Brain microvascular endothelial cell (primary cell): ENCODE data around the gene HYOU1.

ENCODE experiments used
- DNase-seq: peaks from one replicate; pipeline ENCODE4 v3.0.0-alpha.2; 2020
- H3K27ac ChIP-seq: fragments of 250-450 bp; sonication (Bioruptor Pico); 2 replicates; pipeline ENCODE4 v1.5.1; 2020; ENCODE audit warnings: mild to moderate bottlenecking, moderate library complexity
- H3K27me3 ChIP-seq: fragments of 250-450 bp; sonication (Bioruptor Pico); replicated peaks from 2 replicates; pipeline ENCODE4 v1.5.1; 2020; ENCODE audit warnings: mild to moderate bottlenecking
- H3K36me3 ChIP-seq: fragments of 250-450 bp; sonication (Bioruptor Pico); replicated peaks from 2 replicates; pipeline ENCODE4 v1.5.1; 2020; ENCODE audit warnings: mild to moderate bottlenecking
- H3K4me3 ChIP-seq: 2 replicates; pipeline ENCODE4 v1.5.1; 2011; ENCODE audit warnings: low read depth, mild to moderate bottlenecking, control low read depth, low read length, moderate library complexity
- in situ Hi-C: cut with HindIII; loops from 2 replicates; pipeline ENCODE4 v1.10.0; 2017; ENCODE audit warnings: low sequenced_read_pairs, low pct_ligation_motif_present
- TF ChIP-seq, protein P1 (sequence below): IDR thresholded peaks from 2 replicates; pipeline ENCODE4 v1.5.1; 2011; ENCODE audit warnings: low read depth, mild to moderate bottlenecking, moderate library complexity, low read length, control low read depth, inconsistent platforms; ENCODE audit errors: missing control alignments

Gene HYOU1

DNA sequence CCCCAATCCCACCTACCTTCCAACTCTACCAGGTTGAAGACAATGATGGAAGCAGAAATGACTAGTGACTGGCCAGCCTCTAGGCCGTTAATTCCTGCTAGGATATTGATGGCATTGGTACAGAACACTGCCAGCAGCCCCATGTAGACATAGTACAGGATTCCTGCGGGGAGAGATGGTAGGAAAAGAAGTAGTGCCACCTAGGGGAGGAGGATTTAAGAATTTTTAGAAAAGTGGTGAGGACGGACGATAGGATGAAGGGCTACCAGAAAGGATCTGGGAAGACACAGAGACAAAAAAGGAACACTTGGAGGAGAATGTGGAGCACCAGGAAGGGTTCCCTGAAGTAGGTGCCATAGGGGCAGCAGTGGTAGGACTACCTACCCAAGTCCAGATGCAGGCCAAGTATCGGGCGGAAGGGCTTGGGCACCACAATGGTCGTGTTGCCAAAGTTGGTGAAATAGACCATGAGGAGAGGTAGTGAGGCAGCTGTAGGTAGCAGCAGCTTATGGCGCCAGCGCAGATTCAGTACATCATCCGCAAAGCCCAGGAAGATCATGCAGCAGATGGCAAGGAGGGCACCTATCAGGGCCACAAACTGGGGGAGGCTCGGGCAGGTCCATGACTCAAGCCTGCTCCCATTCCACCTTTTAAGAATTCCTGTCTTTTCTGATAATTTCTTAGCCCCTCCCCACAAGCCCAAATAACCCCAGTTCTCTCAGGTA, 43.4 kb upstream of the HYOU1 start:
- in situ Hi-C loops: no loop called here
- TF ChIP-seq, protein P1, sequence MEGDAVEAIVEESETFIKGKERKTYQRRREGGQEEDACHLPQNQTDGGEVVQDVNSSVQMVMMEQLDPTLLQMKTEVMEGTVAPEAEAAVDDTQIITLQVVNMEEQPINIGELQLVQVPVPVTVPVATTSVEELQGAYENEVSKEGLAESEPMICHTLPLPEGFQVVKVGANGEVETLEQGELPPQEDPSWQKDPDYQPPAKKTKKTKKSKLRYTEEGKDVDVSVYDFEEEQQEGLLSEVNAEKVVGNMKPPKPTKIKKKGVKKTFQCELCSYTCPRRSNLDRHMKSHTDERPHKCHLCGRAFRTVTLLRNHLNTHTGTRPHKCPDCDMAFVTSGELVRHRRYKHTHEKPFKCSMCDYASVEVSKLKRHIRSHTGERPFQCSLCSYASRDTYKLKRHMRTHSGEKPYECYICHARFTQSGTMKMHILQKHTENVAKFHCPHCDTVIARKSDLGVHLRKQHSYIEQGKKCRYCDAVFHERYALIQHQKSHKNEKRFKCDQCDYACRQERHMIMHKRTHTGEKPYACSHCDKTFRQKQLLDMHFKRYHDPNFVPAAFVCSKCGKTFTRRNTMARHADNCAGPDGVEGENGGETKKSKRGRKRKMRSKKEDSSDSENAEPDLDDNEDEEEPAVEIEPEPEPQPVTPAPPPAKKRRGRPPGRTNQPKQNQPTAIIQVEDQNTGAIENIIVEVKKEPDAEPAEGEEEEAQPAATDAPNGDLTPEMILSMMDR: peak; percentile 65
- H3K4me3 ChIP-seq: peak overlapping the region; percentile 85
- no peaks in the 10 kb centered on the region for H3K27me3 ChIP-seq
- H3K36me3 ChIP-seq: peaks cover 17% of the 10 kb centered on the region
- H3K27ac ChIP-seq: no peak overlapping the region
- DNase-seq: peak; percentile 34

GRCh38 chr11:119099711-119100110, 42.7 kb upstream of the HYOU1 start:
- Histone ChIP-seq H3K27me3 (no peaks in the 10 kb centered on the region), H3K36me3 (peaks cover 17% of the 10 kb centered on the region), H3K4me3 (no peak overlapping the region), H3K27ac (no peak overlapping the region)
- no peak for DNase-seq
- TF ChIP-seq, protein P1: no peak
- in situ Hi-C loops: no loop called here

DNA sequence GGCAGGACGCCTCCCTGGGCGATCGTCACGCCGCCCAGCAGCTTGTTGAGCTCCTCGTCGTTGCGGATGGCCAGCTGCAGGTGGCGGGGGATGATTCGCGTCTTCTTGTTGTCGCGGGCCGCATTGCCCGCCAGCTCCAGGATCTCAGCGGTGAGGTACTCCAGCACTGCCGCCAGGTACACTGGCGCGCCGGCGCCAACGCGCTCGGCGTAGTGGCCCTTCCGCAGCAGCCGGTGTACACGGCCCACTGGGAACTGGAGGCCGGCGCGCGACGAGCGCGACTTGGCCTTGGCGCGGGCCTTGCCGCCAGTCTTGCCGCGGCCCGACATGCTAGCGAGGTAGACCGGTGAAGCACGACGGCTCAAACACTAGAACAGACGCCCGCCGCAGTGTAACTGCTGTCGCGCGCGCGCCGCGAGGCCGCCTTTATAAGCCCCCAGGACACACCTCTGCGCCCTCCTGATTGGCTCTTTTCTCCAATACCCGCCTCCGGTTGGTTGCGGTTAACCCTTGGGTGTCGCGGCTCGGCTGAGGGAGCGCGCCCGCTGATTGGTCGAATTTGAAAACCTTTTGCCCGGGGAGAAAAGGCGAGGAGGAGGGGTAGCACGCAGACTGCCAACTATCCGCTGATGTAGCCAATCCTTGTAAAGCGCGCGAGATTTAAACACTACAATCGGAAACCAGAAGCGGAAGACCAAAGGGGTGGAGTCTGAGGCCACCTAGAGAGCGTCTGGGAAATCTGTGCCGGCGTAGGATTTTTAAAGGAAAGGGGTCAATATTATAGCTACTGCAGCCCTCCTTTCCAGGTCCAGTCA, 38.3 kb upstream of the HYOU1 start:
- Histone ChIP-seq H3K27ac (peak overlapping the region; percentile 32), H3K4me3 (peak overlapping the region; percentile 81), H3K36me3 (peaks cover 30% of the 10 kb centered on the region), H3K27me3 (no peaks in the 10 kb centered on the region)
- TF ChIP-seq, protein P1: no peak
- DNase-seq: peak; percentile 100
- in situ Hi-C loops: no loop called here

DNA sequence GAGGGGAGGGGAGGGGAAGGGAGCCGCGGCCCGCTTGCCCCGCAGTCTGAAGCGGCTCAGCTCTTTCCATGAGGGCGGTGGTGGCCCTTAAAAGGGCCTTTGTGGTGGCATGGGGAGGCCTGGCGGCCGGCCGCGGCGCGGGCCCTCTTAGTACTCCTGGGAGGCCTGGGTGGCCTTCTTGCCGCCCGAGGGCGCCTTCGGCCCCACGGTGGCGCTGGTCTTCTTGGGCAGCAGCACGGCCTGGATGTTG, 37.7 kb upstream of the HYOU1 start:
- DNase-seq: peak; percentile 77
- in situ Hi-C loops: no loop called here

DNA sequence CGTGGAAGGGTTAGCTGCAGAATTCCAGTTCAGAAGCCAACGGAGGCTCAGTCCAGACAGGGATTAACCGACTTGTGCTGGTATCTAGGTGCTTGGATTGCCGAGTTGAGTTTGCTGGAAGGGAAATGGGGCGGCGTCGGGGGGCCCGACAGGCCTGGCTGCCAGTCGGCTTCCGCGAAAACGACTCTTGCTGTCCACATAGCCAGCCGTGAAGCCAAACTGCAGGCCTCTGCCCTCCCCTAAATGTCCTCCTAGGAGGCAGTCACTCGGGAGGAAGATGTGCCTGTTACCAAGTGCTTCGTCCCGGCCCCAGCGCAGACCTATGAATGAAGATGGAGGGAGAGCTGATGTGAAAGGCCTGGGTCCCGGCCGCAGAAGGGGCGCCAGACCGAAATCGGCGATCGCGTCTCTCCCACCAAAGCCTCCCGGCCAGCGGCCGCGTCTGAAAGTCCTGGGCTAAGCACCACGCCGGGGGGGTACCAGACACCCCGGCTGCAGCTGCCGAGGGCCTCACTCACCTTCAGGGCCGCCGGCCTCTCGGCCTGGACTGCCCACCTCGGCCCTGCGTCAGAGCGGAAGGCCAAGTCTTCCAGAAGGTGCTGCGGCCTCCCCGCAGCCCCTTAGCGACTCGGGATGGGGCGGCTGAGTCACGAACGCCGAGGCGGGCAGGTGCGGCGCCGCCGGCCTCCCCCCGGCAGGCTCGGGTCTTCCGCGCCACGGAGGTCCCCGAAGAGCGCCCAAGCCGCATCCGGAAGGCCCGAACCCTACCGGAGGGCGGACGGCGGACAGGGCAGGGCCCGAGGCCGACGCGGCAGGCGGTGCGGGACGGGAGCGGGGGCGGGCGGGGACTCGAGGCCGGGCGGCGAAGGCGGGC, 37.2 kb upstream of the HYOU1 start:
- no peaks in the 10 kb centered on the region for H3K27me3 ChIP-seq
- TF ChIP-seq, protein P1: no peak
- peak; percentile 18 for DNase-seq
- H3K36me3 ChIP-seq: peaks cover 30% of the 10 kb centered on the region
- in situ Hi-C loops: no loop called here
- H3K27ac ChIP-seq: peak overlapping the region; percentile 32
- H3K4me3 ChIP-seq: peak overlapping the region; percentile 81

More for the DNA sequence above, 37.7 kb upstream of the HYOU1 start:
- Histone ChIP-seq H3K36me3 (peaks cover 30% of the 10 kb centered on the region), H3K4me3 (peak overlapping the region; percentile 81), H3K27me3 (no peaks in the 10 kb centered on the region), H3K27ac (peak overlapping the region; percentile 32)
- TF ChIP-seq, protein P1: peak; percentile 80
